H9 (cell line): ENCODE data around the gene CES2. TPM values are rescaled to one million over a fixed set of nuclear protein-coding genes. Genes with fewer than 3 reads are reported as not detected.

ENCODE experiments used
- DNase-seq: peaks from one replicate; pipeline ENCODE4 v3.0.0-alpha.2; 2017
- H2AFZ ChIP-seq: one replicate; pipeline ENCODE4 v1.6.1; 2013; ENCODE audit warnings: mild to moderate bottlenecking, low read length, control low read depth, moderate library complexity
- H2AK5ac ChIP-seq: 2 replicates; pipeline ENCODE4 v1.6.1; 2013; ENCODE audit warnings: low read length, control low read depth, mixed read lengths; ENCODE audit not compliant: insufficient read length
- H2BK120ac ChIP-seq: one replicate; pipeline ENCODE4 v1.6.1; 2013; ENCODE audit warnings: low read depth, mild to moderate bottlenecking, low read length, control low read depth, inconsistent platforms; ENCODE audit not compliant: poor library complexity, severe bottlenecking
- H2BK12ac ChIP-seq: 2 replicates; pipeline ENCODE4 v1.6.1; 2013; ENCODE audit warnings: low read length, control low read depth, mixed read lengths, low read depth; ENCODE audit not compliant: insufficient read length
- H2BK15ac ChIP-seq: 2 replicates; pipeline ENCODE4 v1.6.1; 2013; ENCODE audit warnings: low read depth, low read length, control low read depth
- H2BK20ac ChIP-seq: one replicate; pipeline ENCODE4 v1.6.1; 2013; ENCODE audit warnings: low read depth, mild to moderate bottlenecking, low read length, control low read depth, inconsistent platforms; ENCODE audit not compliant: poor library complexity, severe bottlenecking
- H2BK5ac ChIP-seq: 2 replicates; pipeline ENCODE4 v1.6.1; 2013; ENCODE audit warnings: low read length, control low read depth, mixed read lengths; ENCODE audit not compliant: insufficient read length
- H3K14ac ChIP-seq: 2 replicates; pipeline ENCODE4 v1.6.1; 2013; ENCODE audit warnings: low read length, control low read depth; ENCODE audit not compliant: insufficient read depth
- H3K18ac ChIP-seq: 2 replicates; pipeline ENCODE4 v1.6.1; 2013; ENCODE audit warnings: low read depth, mild to moderate bottlenecking, mixed read lengths, low read length, control low read depth; ENCODE audit not compliant: insufficient read length
- H3K23ac ChIP-seq: 2 replicates; pipeline ENCODE4 v1.6.1; 2013; ENCODE audit warnings: low read length, control low read depth, mixed read lengths, low read depth; ENCODE audit not compliant: insufficient read length
- H3K23me2 ChIP-seq: 2 replicates; pipeline ENCODE4 v1.6.1; 2013; ENCODE audit warnings: low read depth, mild to moderate bottlenecking, mixed read lengths, low read length, control low read depth; ENCODE audit not compliant: insufficient read length, poor library complexity, severe bottlenecking
- H3K27ac ChIP-seq: 2 replicates; pipeline ENCODE4 v1.5.1; 2013; ENCODE audit warnings: low read length, control low read depth, mixed read lengths, low read depth; ENCODE audit not compliant: insufficient read length
- H3K27me3 ChIP-seq: 2 replicates; pipeline ENCODE4 v1.6.1; 2013; ENCODE audit warnings: low read length, control low read depth, inconsistent platforms; ENCODE audit not compliant: insufficient read depth
- H3K4ac ChIP-seq: 2 replicates; pipeline ENCODE4 v1.6.1; 2013; ENCODE audit warnings: low read depth, mild to moderate bottlenecking, control low read depth, inconsistent platforms, low read length, moderate library complexity
- H3K4me1 ChIP-seq: 2 replicates; pipeline ENCODE4 v1.6.1; 2013; ENCODE audit warnings: low read length, control low read depth, inconsistent platforms; ENCODE audit not compliant: insufficient read depth
- H3K4me2 ChIP-seq: 2 replicates; pipeline ENCODE4 v1.6.1; 2013; ENCODE audit warnings: low read length, control low read depth, mixed read lengths; ENCODE audit not compliant: insufficient read length, insufficient read depth
- H3K56ac ChIP-seq: 2 replicates; pipeline ENCODE4 v1.6.1; 2013; ENCODE audit warnings: low read depth, mild to moderate bottlenecking, mixed read lengths, low read length, control low read depth; ENCODE audit not compliant: insufficient read length
- H3K79me1 ChIP-seq: 2 replicates; pipeline ENCODE4 v1.6.1; 2013; ENCODE audit warnings: low read depth, mild to moderate bottlenecking, moderate library complexity, low read length, control low read depth, inconsistent platforms; ENCODE audit not compliant: insufficient read depth, poor library complexity, severe bottlenecking
- H3K79me2 ChIP-seq: 2 replicates; pipeline ENCODE4 v1.6.1; 2013; ENCODE audit warnings: low read length, control low read depth, inconsistent platforms; ENCODE audit not compliant: insufficient read depth
- H3K9ac ChIP-seq: 2 replicates; pipeline ENCODE4 v1.6.1; 2013; ENCODE audit warnings: low read length, control low read depth, mixed read lengths; ENCODE audit not compliant: insufficient read length; ENCODE audit errors: extremely low read depth
- H3K9me3 ChIP-seq: one replicate; pipeline ENCODE4 v1.6.1; 2013; ENCODE audit warnings: low read depth, low read length, inconsistent platforms; ENCODE audit not compliant: control insufficient read depth
- H3T11ph ChIP-seq: one replicate; pipeline ENCODE4 v1.6.1; 2013; ENCODE audit warnings: mild to moderate bottlenecking, low read length, control low read depth, inconsistent platforms
- H4K20me1 ChIP-seq: one replicate; pipeline ENCODE4 v1.6.1; 2013; ENCODE audit not compliant: control insufficient read depth, insufficient read length, insufficient read depth
- H4K5ac ChIP-seq: 2 replicates; pipeline ENCODE4 v1.6.1; 2013; ENCODE audit warnings: low read depth, mild to moderate bottlenecking, mixed read lengths, low read length, control low read depth; ENCODE audit not compliant: insufficient read length
- H4K8ac ChIP-seq: replicated peaks from 2 replicates; pipeline ENCODE4 v1.6.1; 2013; ENCODE audit warnings: low read length, control low read depth, mixed read lengths, low read depth; ENCODE audit not compliant: insufficient read length
- H4K91ac ChIP-seq: 2 replicates; pipeline ENCODE4 v1.6.1; 2013; ENCODE audit warnings: low read depth, mild to moderate bottlenecking, moderate library complexity, mixed read lengths, low read length, control low read depth; ENCODE audit not compliant: insufficient read length
- H3K27ac Mint-ChIP-seq, 3 experiments: 2 replicates in 2 of 3; 3 replicates in 1 of 3; pipeline ENCODE4 v1.8.0; 2020 to 2021; ENCODE audit warnings: mixed read lengths in 3 of 3, mild to moderate bottlenecking in 1 of 3, moderate library complexity in 1 of 3
- H3K27me3 Mint-ChIP-seq: 2 replicates; pipeline ENCODE4 v1.8.0; 2021; ENCODE audit warnings: low read depth, mild to moderate bottlenecking, moderate library complexity, mixed read lengths
- H3K36me3 Mint-ChIP-seq, 3 experiments: 2 replicates in 2 of 3; 3 replicates in 1 of 3; pipeline ENCODE4 v1.8.0; 2020 to 2021; ENCODE audit warnings: low read depth in 3 of 3, mixed read lengths in 3 of 3; ENCODE audit not compliant: insufficient read depth in 1 of 3
- H3K4me1 Mint-ChIP-seq, 2 experiments: 2 replicates each; pipeline ENCODE4 v1.8.0; 2020; ENCODE audit warnings: mixed read lengths in 2 of 2
- H3K4me3 Mint-ChIP-seq, 2 experiments: 2 replicates in 1 of 2; 3 replicates in 1 of 2; pipeline ENCODE4 v1.8.0; 2020 to 2021; ENCODE audit warnings: mild to moderate bottlenecking in 2 of 2, mixed read lengths in 2 of 2, moderate library complexity in 1 of 2
- H3K9me3 Mint-ChIP-seq, 2 experiments: 2 replicates in 1 of 2; 3 replicates in 1 of 2; pipeline ENCODE4 v1.8.0; 2020; ENCODE audit warnings: mild to moderate bottlenecking in 2 of 2, mixed read lengths in 2 of 2, moderate library complexity in 1 of 2
- CTCF ChIP-seq: fragments of 200-600 bp; sonication (generic); conservative IDR thresholded peaks from 3 replicates; pipeline ENCODE4 v1.8.0; 2021; ENCODE audit warnings: antibody characterized with exemption, mild to moderate bottlenecking
- WGBS: extraction: QIAGEN DNeasy Blood & Tissue Kit; methylation state at CpG from one replicate; pipeline ENCODE4 v1.1.7; 2013; ENCODE audit warnings: missing lambda C conversion rate, low lambda C conversion rate, mixed read lengths; ENCODE audit not compliant: insufficient read length; ENCODE audit errors: extremely low coverage; 5-methylcytosine and 5-hydroxymethylcytosine counted together
- total RNA-seq: library from RNA; stranded (reverse); gene quantifications from 2 replicates; pipeline ENCODE4 v1.2.1, GENCODE V29; 2021

CES2 gene
- total RNA-seq, 1 experiment from 2014 or later, result 28.2 TPM

GRCh38 chr16:66923866-66924265 lies 11.4 kb upstream of the CES2 start:
- Histone ChIP-seq H2BK5ac (no peak overlapping the region), H3T11ph (no peak overlapping the region), H2BK20ac (no peak overlapping the region), H3K9me3 (no peaks in the 10 kb centered on the region), H3K27ac (no peak overlapping the region), H3K27me3 (peaks cover 15% of the 10 kb centered on the region; the same call in 1 of the 2 replicates), H3K56ac (no peak overlapping the region), H3K23me2 (peaks cover 5% of the 10 kb centered on the region), H4K5ac (no peak overlapping the region), H4K20me1 (no peaks in the 10 kb centered on the region), H4K91ac (no peak overlapping the region), H3K4me1 (no peaks in the 10 kb centered on the region), H3K4me2 (no peak overlapping the region), H3K14ac (no peak overlapping the region), H3K18ac (no peak overlapping the region), H2BK12ac (no peak overlapping the region), H2BK15ac (no peak overlapping the region), H3K9ac (no peak overlapping the region), H2AK5ac (no peak overlapping the region), H2BK120ac (no peak overlapping the region), H3K4ac (no peak overlapping the region), H3K23ac (no peak overlapping the region), H3K79me2 (no peaks in the 10 kb centered on the region), H4K8ac (no peak overlapping the region), H2AFZ (no peak overlapping the region), H3K79me1 (no peaks in the 10 kb centered on the region)
- Mint-ChIP-seq H3K9me3 (no peaks in the 10 kb centered on the region; a peak in 1 of 5 replicates), H3K27ac (no peak overlapping the region), H3K4me1 (peaks cover 13 to 15% of the 10 kb centered on the region in 2 experiments), H3K4me3 (no peak overlapping the region; a peak in 2 of 5 replicates), H3K36me3 (no peaks in the 10 kb centered on the region), H3K27me3 (peaks cover 78% of the 10 kb centered on the region)
- DNase-seq, result no peak
- no peak for TF ChIP-seq CTCF
- no CpG with 5 or more reads among the region's 3 CpGs for WGBS
